HG03103 (cell line): ENCODE results near the gene NUDT16L1.

Source experiments
- ATAC-seq: cut with Tn5 transposase; IDR thresholded peaks from one replicate; pipeline ENCODE4 v1.9.1; 2021; ENCODE audit warnings: low read depth; ENCODE audit not compliant: unreplicated experiment

Gene NUDT16L1

DNA sequence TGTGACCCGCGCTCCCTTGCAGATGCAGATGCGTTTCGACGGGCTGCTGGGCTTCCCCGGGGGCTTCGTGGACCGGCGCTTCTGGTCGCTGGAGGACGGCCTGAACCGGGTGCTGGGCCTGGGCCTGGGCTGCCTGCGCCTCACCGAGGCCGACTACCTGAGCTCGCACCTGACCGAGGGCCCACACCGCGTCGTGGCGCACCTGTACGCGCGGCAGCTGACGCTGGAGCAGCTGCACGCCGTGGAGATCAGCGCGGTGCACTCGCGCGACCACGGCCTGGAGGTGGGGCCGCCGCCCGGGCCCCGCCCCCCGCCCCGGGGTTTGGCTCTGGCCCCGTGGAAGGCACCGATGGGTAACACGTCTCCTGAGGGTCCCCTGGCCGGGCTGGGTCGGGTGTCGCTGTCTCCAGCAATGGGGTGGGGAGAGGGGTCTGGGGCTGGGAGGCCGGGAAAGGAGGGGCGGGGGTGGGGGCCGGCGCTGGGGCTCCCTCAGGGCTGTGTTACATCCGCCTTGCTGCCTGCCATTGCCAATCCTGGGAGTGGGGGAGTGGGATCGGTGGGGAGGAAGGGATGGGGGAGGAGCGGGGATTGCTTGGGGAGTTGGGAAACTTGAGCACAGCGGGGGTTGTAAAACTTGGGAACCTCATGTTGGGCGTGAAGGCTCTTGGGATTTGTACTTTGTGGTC is 737 bp downstream of the NUDT16L1 start:
- no peak for ATAC-seq

- no peak for ATAC-seq
Observed at GRCh38 chr16:4694642-4695451, 1.5 kb downstream of the NUDT16L1 start.

DNA sequence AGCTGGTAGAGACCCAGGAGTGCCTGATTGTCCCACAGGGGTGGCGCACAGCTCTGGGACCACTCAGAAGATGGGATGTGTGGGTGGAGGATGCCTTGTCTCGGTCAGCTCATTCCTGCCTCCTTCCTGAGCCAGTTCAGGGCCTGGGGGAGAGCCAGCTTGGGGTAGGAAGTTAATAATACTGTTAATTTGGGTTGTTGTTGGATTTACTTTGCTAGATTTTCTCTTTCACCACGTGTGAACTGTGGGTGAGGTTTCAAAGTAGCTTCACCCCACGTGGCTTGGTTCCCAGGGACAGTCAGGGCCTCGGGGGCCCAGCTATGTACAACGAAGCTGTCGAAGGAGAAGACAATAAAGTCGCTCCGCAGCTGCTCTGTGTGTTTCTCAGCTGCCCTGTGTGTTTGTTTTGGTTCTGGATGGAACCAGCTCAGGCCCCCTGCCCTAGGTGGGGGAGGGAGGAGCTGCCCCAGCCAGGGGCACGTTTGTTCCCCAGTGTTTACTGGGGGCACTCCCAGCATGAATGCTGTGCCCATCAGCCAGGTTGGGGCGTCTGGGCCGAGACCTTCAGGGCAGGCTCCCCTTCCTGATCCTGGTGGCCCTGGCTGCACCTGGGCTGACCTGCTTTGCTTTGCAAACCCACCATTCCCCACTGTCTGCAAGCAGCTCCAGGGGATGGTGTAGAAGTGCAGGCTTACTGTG is 2.3 kb downstream of the NUDT16L1 start:
- ATAC-seq: no peak

GRCh38 chr16:4696172-4696904 is 3.0 kb downstream of the NUDT16L1 start:
- no peak for ATAC-seq

DNA sequence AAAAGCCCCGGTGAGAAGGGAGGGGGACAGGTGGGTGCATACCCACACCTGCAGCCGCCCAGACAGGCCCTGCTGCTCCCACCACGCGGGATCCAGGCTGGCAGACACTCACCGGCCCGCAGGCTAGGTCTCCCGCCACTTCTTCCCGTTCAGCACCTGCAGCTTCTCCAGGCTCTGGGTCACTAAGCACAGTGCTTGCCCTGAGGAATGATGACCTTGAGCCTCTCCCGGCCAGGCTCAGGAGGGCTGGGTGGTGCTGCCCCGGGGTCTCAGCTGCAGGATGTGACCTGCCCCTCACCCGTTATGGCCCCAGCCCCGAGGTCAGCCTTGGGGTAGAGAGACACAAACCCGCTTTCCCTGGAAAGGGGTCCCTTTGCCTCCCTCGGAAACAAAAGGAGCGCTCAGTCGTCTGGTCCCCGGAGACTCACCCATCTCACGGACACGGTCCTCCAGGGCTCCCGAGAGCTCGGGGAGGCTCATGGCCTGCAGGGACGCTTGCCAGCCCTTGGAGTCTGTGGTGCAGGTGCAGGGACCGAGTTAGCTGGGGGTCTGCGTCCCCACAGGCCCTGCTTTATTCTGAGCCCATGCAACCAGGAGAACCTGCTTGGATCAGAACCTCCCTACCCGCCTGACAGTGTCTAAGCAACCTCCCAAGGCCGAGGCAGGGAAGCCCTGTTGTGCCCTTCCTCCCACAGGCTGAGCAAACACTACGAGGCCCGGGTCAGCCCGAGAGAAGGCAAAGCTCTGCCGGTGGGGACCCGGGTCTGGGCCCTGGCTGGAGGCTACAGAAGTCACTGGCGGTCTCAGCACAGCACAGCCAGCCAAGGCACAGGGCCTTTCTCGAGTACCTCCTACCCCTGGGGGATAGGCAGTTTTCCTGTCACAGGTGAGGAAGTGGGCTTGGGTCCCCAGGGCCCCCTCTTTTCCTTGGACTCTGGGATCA is 3.8 kb downstream of the NUDT16L1 start:
- ATAC-seq: no peak

DNA sequence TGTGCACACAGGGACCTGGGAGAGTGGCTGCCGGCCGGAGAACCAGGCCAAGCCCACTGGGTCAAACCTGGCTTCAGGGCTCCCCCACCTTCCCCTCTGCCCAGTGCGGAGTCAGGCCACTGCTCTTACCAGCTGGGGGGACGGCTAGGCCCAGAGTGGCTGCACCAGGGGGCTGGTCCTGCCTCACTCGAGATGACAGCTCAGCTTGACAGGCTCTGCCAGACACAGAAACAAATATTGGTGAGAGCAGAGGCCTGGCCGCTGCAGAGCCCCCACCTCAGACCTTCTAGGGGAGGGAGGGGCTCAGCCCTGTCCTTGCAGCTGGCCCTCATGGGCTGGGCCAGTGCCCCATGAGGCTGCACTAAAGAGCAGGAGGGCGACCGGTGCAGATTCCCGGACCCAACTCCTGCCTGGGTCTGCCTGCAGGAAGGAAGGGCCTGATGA is 4.5 kb downstream of the NUDT16L1 start:
- no peak for ATAC-seq

DNA sequence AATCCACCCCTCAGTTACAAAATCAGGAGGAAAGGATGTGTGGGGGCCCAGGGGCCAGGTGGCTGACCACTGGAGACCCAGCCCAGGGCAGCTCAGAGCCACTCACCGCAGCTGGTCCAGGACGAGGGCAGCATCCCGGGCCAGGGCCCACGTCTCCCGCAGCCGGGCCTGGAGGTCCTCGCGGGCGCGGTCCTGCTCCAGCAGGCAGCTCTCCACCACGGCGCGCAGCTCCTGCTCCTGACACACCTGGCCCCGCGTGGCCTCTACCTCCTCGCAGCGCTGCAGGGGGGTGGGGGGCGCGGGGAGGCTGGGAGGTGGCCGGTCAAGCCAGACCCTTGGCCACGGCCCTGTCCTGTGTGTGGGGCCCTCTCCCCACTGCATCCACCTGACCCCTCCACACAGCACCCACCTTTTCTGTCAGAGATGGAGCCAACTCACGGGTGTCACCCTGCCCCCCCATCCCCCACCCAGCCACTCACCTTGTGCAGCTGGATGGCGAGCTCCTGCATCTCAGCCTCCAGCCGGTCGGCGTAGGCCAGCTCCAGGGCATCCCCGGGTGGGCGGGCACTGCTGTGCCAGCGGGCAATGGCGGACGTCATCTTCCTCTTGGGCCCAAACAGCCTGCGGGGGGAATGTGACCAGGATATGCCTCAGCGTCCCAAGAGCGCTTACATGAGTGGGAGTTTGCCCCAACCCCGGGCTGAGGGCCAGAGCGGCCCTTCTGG is 5.1 kb downstream of the NUDT16L1 start:
- no peak for ATAC-seq

DNA sequence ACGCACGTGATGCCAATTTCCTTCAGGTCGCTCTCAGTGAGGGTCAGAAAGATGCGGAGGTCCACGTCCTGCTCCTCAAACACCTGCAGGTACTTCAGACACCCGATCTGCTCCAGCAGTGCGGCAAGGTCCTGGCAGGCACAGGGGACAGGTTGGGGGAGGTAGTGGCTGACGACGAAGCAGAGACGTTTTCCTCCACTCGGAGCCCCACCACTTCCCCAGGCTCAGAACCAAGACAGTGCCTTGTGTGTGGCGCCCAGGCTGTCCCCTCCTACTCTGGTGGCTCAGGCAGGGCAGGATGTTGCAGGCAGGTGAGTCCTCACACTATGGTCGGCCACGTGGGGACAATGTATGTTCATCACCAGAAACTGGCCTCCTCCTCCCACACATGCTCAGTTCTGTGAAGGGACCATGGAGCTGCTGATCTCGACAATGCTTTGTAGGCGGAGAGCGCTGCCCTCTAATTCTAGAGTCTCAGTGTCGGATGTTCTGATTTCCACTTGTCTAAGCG is 5.7 kb downstream of the NUDT16L1 start:
- ATAC-seq: no peak

DNA sequence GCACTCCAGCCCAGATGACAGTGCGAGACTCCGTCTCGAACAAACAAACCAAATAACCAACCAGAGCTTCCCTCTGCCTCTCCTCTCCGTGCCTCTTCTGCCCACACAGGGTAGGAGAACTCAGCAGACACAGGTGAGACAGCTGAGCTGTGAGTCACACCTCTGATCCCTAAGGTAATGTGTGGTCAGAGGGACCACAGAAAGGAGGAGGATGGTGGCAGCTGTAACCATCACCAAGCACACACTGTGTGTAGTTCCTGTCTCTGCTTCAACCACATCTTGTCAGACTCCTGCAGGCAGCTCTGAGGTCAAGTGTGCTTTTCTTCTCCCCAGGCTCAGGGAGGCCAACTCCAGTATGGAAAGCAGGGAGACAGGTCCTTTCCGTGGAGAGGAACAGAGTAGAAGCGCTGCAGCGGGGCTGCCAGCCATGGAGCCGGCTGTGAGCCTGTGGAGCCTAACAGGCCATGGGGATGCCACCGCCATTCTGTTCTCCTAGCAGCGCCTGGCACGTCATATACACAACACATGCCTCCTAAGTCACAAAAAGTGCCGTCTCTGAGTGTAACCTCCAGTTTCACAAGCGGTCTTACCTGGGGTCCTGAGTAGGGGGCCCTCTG is 7.1 kb downstream of the NUDT16L1 start:
- ATAC-seq: no peak

DNA sequence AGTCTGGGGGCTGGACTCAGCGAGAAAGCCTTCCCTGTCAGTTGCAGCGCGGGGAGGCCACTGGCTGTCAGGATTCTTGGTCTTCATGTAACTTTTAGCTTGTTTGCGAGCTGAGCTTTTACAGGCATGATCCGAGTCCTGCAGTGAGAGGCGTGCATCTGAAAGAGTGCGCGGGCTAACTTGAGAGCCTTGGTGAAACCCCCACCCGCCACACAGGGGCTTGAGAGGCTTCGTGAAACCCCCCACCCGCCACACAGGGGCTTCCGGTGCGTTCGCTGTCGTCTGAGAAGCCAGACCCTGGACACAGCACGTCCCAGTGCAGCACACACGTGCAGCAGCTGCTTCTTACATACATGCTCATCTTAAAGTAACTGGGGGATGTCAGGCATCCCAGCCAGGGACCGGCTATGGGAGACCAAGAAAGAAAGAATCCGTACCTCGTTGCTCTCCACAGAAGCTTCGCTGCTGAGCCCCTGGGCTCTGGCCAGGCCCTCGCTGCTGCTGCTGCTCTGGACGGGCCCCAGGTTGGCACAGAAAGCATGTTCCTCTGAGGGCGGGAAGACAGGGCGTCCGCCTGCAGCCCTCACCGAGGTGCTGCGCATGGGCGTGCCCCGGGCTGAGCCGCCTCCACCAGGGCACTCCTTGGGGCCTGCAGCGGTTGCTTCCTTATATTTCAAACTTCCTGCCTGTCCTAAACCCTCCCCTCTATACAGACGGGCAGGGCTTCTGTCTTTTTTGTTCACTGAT is 7.8 kb downstream of the NUDT16L1 start:
- no peak for ATAC-seq

DNA sequence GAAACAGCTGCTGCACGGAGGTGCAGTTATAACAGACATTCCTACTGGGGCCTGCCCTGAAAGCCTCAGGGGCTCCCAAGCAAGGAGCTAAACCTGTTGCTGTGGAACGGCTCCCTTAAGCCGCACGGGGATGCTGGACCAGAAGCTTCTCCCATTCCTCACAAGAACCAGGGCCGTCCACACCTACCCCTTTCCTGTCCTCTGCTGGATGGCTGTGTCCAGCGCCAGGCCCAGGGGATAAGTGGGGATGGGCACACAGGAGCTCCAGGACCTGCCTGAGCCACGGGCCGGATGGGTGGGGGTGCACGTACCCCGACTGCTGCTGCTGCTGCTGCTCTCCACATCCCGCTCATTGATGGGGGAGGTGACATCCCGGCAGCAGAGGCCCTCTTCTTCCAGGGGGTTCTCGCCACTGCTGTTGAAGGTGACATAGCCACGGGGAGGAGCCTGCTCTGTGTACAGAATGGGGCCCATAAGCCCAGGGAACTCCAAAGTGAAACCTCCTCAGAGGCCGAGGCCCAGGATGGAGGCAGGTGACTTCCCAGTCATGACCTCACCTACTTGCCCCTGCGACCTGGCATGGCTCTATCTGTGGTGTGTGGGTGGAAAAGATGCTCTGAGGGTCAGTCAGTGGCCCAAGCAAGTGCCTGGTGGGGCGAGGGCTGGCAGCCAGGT is 8.6 kb downstream of the NUDT16L1 start:
- no peak for ATAC-seq

GRCh38 chr16:4702466-4702808 is 9.1 kb downstream of the NUDT16L1 start:
- no peak for ATAC-seq

DNA sequence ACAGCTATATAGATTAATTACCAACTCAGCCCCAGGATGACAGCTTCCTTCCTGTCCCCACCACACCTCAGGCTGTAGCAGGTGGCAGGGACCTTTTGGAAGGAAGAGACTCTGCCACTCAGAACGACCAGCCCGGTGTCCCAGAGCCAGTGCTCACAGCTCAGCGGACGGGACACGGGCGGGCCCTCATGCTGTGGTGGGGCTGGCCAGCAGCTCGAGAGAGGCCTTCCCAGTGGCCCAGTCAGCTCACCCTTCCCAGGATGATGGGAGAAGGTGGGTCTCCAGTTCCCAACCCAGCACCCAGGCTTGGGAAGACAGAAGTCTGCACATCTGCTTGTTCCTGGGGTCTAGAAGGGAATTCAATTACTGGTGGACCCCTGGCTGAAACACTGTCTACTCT is 10.5 kb downstream of the NUDT16L1 start:
- no peak for ATAC-seq

DNA sequence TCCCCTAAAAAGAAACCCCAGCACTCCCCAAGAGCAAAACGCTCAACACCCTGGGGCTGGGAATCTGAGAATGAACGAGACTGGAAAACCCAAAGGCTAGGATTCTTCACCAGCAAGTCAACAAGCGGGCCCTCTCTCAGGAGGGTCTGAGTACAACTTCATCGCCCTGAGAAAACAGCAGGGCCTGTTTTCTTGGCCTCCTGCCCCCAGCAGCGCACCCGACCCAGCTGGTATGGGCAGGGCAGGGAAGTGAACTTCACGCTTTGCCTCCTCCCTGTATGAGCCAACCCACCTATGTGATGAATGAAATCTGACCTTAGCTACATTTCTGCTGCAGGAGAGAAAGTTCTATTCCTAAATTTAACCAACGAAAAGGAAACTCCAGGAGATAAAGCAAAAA is 11.1 kb downstream of the NUDT16L1 start:
- ATAC-seq: no peak

GRCh38 chr16:4704913-4705312 is 11.6 kb downstream of the NUDT16L1 start:
- no peak for ATAC-seq

DNA sequence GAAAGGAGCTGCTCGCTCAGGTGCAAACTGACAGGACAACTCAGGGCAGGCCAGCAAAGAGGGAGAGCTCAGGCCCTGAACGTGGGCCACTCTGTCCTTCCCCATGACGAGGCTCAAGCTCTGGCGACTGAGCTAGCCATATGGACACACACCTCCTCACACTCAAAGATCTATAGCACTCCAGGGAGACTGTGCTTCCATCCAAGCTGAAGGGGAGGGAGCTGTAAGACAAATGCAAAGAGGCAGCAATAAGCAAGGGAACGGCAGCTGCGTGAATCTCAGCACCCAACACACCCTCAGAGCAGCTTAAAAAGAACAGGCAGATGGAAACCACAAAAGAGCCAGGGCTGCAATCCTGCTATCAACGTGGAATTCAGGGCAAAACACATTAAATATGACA is 13.5 kb downstream of the NUDT16L1 start:
- ATAC-seq: no peak

- ATAC-seq: no peak
Observed at GRCh38 chr16:4709481-4709880, 16.1 kb downstream of the NUDT16L1 start.
